GM23338 (cell line): ENCODE results near the gene CASK. TPM values are rescaled to one million over a fixed set of nuclear protein-coding genes. Genes with fewer than 3 reads are reported as not detected.
A peak's percentile ranks its signal among the peaks of the same experiment; 100 is the strongest.

Experiments used
- ATAC-seq: fragments of 200-7000 bp; cut with Tn5 transposase; 3 replicates; pipeline ENCODE4 v1.9.1; 2020
- DNase-seq: peaks from one replicate; pipeline ENCODE4 v3.0.0-alpha.2; 2015; ENCODE audit warnings: low spot score
- H2AFZ ChIP-seq: fragments of 200-600 bp; sonication (generic); 2 replicates; pipeline ENCODE4 v1.8.0; 2016; ENCODE audit warnings: antibody characterized with exemption, mild to moderate bottlenecking, moderate library complexity
- H3F3A ChIP-seq: fragments of 200-600 bp; sonication (generic); replicated peaks from 2 replicates; pipeline ENCODE4 v1.8.0; 2017; ENCODE audit warnings: antibody characterized with exemption, mixed run types, low read depth
- H3K27ac ChIP-seq: fragments of 200-600 bp; sonication (generic); 2 replicates; pipeline ENCODE4 v1.6.1; 2016; ENCODE audit warnings: low read depth
- H3K27me3 ChIP-seq: fragments of 200-600 bp; sonication (generic); 2 replicates; pipeline ENCODE4 v1.8.0; 2016; ENCODE audit warnings: mild to moderate bottlenecking, mixed run types, moderate library complexity; ENCODE audit not compliant: insufficient read depth
- H3K36me3 ChIP-seq: fragments of 200-600 bp; sonication (generic); 2 replicates; pipeline ENCODE4 v1.8.0; 2016; ENCODE audit warnings: mild to moderate bottlenecking; ENCODE audit not compliant: insufficient read depth
- H3K4me1 ChIP-seq: fragments of 200-600 bp; sonication (generic); 2 replicates; pipeline ENCODE4 v1.8.0; 2016; ENCODE audit warnings: mild to moderate bottlenecking, moderate library complexity; ENCODE audit not compliant: insufficient read depth
- H3K4me2 ChIP-seq: fragments of 200-600 bp; sonication (generic); 2 replicates; pipeline ENCODE4 v1.7.1; 2017; ENCODE audit warnings: mixed run types
- H3K4me3 ChIP-seq: fragments of 200-600 bp; sonication (generic); 2 replicates; pipeline ENCODE4 v1.6.1; 2016; ENCODE audit warnings: mixed run types
- H3K79me2 ChIP-seq: fragments of 200-600 bp; sonication (generic); replicated peaks from 2 replicates; pipeline ENCODE4 v1.8.0; 2017; ENCODE audit warnings: mild to moderate bottlenecking; ENCODE audit not compliant: insufficient read depth
- H3K9me2 ChIP-seq: fragments of 200-600 bp; sonication (generic); 2 replicates; pipeline ENCODE4 v1.8.0; 2017; ENCODE audit not compliant: insufficient read depth
- H4K20me1 ChIP-seq: fragments of 200-600 bp; sonication (generic); replicated peaks from 2 replicates; pipeline ENCODE4 v1.8.0; 2017; ENCODE audit warnings: mild to moderate bottlenecking; ENCODE audit not compliant: insufficient read depth
- H3K27ac Mint-ChIP-seq: 2 replicates; pipeline ENCODE4 v1.8.0; 2020; ENCODE audit warnings: inconsistent platforms, mild to moderate bottlenecking, moderate library complexity, mixed read lengths
- H3K27me3 Mint-ChIP-seq: 3 replicates; pipeline ENCODE4 v1.8.0; 2022; ENCODE audit warnings: low read depth, mild to moderate bottlenecking, moderate library complexity, mixed read lengths, inconsistent platforms; ENCODE audit not compliant: insufficient read depth, poor library complexity
- H3K36me3 Mint-ChIP-seq: 3 replicates; pipeline ENCODE4 v1.8.0; 2021; ENCODE audit warnings: low read depth, mild to moderate bottlenecking, inconsistent platforms, moderate library complexity, mixed read lengths
- H3K4me1 Mint-ChIP-seq: 3 replicates; pipeline ENCODE4 v1.8.0; 2020; ENCODE audit warnings: mild to moderate bottlenecking, inconsistent platforms, mixed read lengths
- H3K4me3 Mint-ChIP-seq: 3 replicates; pipeline ENCODE4 v1.8.0; 2021; ENCODE audit warnings: moderate library complexity, mild to moderate bottlenecking, inconsistent platforms, mixed read lengths
- H3K9me3 Mint-ChIP-seq: 3 replicates; pipeline ENCODE4 v1.8.0; 2020; ENCODE audit warnings: moderate library complexity, mild to moderate bottlenecking, inconsistent platforms, mixed read lengths
- CREB1 ChIP-seq: fragments of 250-450 bp; sonication (Bioruptor Pico); IDR thresholded peaks from 2 replicates; pipeline ENCODE4 v1.5.0; 2020; ENCODE audit warnings: low read depth, mild to moderate bottlenecking, moderate library complexity
- CTCF ChIP-seq, 2 experiments: fragments of 200-600 bp in 1 of 2; sonication (generic) in 1 of 2; conservative IDR thresholded peaks; 2 replicates each; pipeline versions ENCODE4 v1.5.1 to v1.6.1; 2016 to 2017; ENCODE audit warnings: antibody characterized with exemption in 2 of 2, low read depth in 2 of 2, mild to moderate bottlenecking in 2 of 2, moderate library complexity in 1 of 2
- EZH2 ChIP-seq: fragments of 200-600 bp; sonication (generic); IDR thresholded peaks from one replicate; pipeline ENCODE4 v1.8.0; 2017; ENCODE audit warnings: antibody characterized with exemption, mild to moderate bottlenecking, low read depth; ENCODE audit not compliant: unreplicated experiment
- JUNB ChIP-seq: IDR thresholded peaks from one replicate; pipeline ENCODE4 v1.6.1; 2016; ENCODE audit warnings: antibody characterized with exemption; ENCODE audit not compliant: unreplicated experiment
- NANOG ChIP-seq: IDR thresholded peaks from 2 replicates; pipeline ENCODE4 v1.6.1; 2016; ENCODE audit warnings: antibody characterized with exemption, borderline replicate concordance
- POLR2AphosphoS5 ChIP-seq: IDR thresholded peaks from 2 replicates; pipeline ENCODE4 v1.6.1; 2016; ENCODE audit warnings: antibody characterized with exemption, low read depth
- REST ChIP-seq: IDR thresholded peaks from one replicate; pipeline ENCODE4 v1.6.1; 2018; ENCODE audit warnings: antibody characterized with exemption; ENCODE audit not compliant: unreplicated experiment
- STAT1 ChIP-seq: IDR thresholded peaks from one replicate; pipeline ENCODE4 v1.6.1; 2016; ENCODE audit warnings: antibody characterized with exemption; ENCODE audit not compliant: unreplicated experiment
- ZNF462 ChIP-seq: fragments of 250-450 bp; sonication (Bioruptor Pico); IDR thresholded peaks from 2 replicates; pipeline ENCODE4 v1.5.0; 2020; ENCODE audit warnings: mild to moderate bottlenecking, moderate library complexity
- polyA plus RNA-seq: library from polyadenylated mRNA; unstranded; fragments of >200 nt; fragmentation: Nextera tagmentation; extraction: Ambion mirVana; gene quantifications from 2 replicates; pipeline ENCODE4 v1.2.1, GENCODE V29; 2016
- total RNA-seq: library from RNA; depleted of rRNA; stranded (reverse); fragments of >200 nt; shearing (Covaris generic); gene quantifications from 2 replicates; pipeline ENCODE4 v1.2.3, GENCODE V29; 2014

Gene CASK
- total and polyA plus RNA-seq, 2 experiments from 2014 or later, result 15.3 to 44.4 TPM

GRCh38 chrX:41602816-41603345 lies 320.5 kb downstream of the CASK start:
- ATAC-seq, result no peak
- H3K27ac Mint-ChIP-seq, result peak overlapping the region; percentile 90
- Histone ChIP-seq H3K27ac (peak overlapping the region; percentile 85), H3K4me2 (peak overlapping the region; percentile 70), H3K4me3 (peak overlapping the region; percentile 34; the same call in 1 of the 2 replicates), H4K20me1 (no peaks in the 10 kb centered on the region), H3K36me3 (no peaks in the 10 kb centered on the region), H3K9me2 (no peaks in the 10 kb centered on the region; the same call in 1 of the 2 replicates), H3K27me3 (no peaks in the 10 kb centered on the region), H3K79me2 (no peaks in the 10 kb centered on the region), H2AFZ (no peak overlapping the region), H3K4me1 (peaks cover 22% of the 10 kb centered on the region), H3F3A (no peaks in the 10 kb centered on the region)
- H3K9me3 Mint-ChIP-seq, result no peaks in the 10 kb centered on the region
- H3K27me3 Mint-ChIP-seq, result no peaks in the 10 kb centered on the region
- no peak overlapping the region; the same call in 2 of the 3 replicates for H3K4me3 Mint-ChIP-seq
- TF ChIP-seq NANOG (peak; percentile 13; the same call in 1 of the 2 replicates), JUNB (no peak)
- peaks cover 38% of the 10 kb centered on the region for H3K4me1 Mint-ChIP-seq
- H3K36me3 Mint-ChIP-seq, result peaks cover 16% of the 10 kb centered on the region; the same call in 1 of the 3 replicates
- DNase-seq, result no peak

GRCh38 chrX:41600291-41600690 lies 323.1 kb downstream of the CASK start:
- H3K27me3 ChIP-seq, result no peaks in the 10 kb centered on the region
- H3K9me2 ChIP-seq, result no peaks in the 10 kb centered on the region; the same call in 1 of the 2 replicates
- H3K4me2 ChIP-seq, result no peak overlapping the region
- H3F3A ChIP-seq, result no peaks in the 10 kb centered on the region
- Mint-ChIP-seq H3K36me3 (peaks cover 5% of the 10 kb centered on the region; the same call in 1 of the 3 replicates), H3K4me3 (no peak overlapping the region), H3K27me3 (no peaks in the 10 kb centered on the region), H3K27ac (no peak overlapping the region), H3K9me3 (no peaks in the 10 kb centered on the region), H3K4me1 (peaks cover 26% of the 10 kb centered on the region)
- H3K79me2 ChIP-seq, result no peaks in the 10 kb centered on the region
- no peaks in the 10 kb centered on the region for H3K36me3 ChIP-seq
- H2AFZ ChIP-seq, result no peak overlapping the region
- H4K20me1 ChIP-seq, result no peaks in the 10 kb centered on the region
- H3K4me3 ChIP-seq, result no peak overlapping the region
- no peak overlapping the region for H3K27ac ChIP-seq
- DNase-seq (peak; percentile 28), ATAC-seq (no peak; the same call in 2 of the 3 replicates)
- peaks cover 22% of the 10 kb centered on the region for H3K4me1 ChIP-seq
- no peak for TF ChIP-seq STAT1
- no peak for TF ChIP-seq EZH2
- TF ChIP-seq CTCF (conservative IDR thresholded peaks at IDR 0.05; ENCODE audit: low read depth in 2 of 2), result no peak
- TF ChIP-seq POLR2AphosphoS5, result no peak
- no peak for TF ChIP-seq REST
- TF ChIP-seq JUNB, result no peak
- no peak for TF ChIP-seq CREB1
- TF ChIP-seq ZNF462 (CRISPR knock-in tag), result no peak
